NCI-H82 treated with DMSO at 0.1 percent for 48 hours (cell line): Measurements from ENCODE around the gene MCTP2.

Source experiments
- DNase-seq: peaks from one replicate; lab custom pipeline; 2025; ENCODE audit not compliant: unreplicated experiment; lab: John Stamatoyannopoulos, UW

Gene MCTP2

DNA sequence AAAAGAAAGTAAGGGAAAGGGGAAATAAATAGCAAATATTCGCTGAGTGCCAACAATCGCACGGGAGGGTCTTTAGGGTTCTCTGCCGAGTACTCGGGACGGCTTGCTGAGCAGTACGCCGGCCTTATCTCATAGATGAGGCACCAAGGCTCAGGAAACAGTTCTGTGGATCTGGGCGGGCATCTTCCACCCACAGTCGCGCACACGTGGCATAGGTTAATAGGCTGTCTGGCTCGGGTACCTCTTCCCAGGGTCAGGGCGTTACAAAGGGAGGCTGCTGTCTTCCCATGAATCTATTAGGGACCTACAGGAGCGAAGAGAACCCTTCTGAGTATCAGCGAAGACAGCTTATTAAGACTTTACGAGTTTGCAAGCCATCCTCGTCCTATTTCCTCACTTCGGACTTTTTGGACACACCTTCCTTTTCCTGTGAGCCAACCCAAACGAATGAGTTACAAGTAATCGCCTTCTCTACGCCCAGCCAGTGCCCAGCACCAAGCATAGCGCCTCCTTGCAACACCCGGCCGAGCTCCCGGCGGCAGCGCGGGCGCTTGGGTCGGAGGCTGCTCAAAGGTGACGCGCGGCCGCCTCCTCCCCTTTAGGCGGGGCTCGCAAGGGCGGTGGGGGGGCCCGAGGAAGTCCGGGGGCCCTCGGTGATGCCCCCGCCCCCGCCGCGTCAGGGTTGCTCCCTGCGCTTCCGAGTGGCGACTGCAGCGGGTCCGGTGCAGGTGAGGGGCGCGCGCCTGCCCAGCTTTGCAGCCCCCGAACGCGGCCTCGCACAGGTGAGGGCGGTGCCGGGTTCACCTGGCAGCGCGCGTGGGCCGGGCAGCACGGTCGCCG is at the start of gene MCTP2:
Gene MCTP2 (plus strand): TSS at position 679 of the 840 bp plus-strand sequence. CDS start 66,705 bp downstream, outside the sequence.
- DNase-seq: no peak

DNA sequence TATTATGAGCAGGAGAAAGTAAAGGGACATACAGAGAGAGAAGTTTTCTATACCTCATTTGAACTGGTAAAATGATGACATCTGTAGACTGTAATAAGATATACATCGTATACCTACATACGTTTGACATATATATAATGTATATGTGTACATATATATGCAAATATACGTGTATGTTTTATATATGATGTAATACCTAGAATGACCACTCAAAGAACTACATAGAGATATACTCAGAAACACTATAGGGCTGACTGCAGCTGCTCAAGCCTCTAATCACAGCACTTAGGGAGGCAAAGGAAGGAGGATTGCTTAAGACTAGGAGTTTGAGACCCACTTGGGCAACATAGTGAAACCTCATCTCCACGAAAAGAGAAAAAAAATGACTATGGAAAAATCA is 48.5 kb upstream of the MCTP2 start:
- no peak for DNase-seq

DNA sequence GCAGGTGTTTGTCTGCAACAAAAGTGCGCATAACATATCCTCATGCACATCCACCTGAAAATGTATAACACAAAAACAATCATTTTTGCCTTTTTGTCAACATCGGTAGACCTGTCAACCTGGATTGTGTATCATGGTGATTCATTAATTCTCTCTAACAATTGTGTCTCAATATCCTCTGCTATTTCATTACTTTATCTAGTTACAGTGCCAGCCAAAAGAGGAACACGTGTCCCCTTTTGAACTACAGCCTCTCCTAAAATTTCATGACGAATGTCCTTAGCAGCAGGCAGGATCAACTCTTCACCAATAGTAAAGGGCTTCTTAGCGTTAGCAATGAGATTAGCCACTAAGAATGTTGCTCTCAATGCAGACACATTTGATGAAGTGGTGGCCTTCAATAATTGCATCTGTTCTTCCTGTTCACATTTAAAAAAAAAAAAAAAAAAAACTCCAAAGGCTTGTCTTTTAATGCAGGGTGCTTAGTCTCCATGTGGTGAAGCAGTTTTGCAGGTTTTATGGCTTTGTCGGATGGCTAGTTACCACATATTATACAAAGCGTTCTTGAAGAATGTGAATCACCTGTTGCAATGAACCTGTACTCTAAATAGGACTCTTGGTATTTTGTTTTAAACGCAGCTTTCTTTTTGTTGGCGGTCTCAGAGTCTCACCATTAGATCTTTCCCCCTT is 45.7 kb upstream of the MCTP2 start:
- DNase-seq: no peak

DNA sequence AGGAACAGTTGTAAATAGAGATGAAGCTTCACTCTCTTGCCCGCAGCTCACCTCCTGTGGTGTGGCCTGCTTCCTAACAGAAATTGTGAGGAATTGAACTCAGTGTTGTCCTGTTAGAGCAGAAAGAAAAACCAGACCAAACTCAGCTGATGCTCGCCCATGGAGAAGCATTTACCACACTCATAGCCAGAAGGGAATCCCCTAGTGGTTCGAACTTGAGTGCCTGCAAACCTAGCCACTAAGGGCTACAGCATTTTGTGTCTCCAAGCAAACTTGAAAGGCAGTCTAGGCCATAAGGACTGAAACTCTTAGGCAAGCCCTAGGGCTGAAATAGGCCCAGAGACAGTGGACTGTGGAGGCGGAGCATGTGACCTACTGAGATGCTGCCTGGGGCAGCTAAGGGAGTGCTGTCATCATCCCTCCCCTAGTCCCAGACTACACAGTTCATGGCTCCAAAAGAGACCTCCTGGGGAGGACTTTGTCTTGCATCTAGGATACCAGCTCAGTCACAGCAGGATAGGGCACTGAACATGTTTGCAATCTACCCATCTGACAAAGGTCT is 44.5 kb upstream of the MCTP2 start:
- no peak for DNase-seq

DNA sequence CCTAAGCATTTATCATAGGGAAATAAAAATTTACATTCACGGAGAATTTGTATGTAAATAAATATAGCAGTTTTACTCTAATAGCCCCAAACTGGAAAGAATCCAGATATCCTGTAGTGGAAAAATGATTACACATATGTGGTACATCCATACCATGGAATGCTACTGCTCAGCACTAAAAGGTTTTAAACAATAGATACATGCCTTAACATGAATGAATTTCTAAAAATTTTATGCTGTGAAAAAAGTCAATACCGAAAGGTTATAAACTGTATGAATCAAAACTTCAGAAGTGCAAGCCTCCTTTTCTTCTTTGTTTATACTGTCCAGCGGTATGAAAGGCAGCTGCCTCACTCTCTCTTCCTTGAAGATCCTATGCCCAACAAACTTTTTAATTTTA is 37.5 kb upstream of the MCTP2 start:
- DNase-seq: no peak

DNA sequence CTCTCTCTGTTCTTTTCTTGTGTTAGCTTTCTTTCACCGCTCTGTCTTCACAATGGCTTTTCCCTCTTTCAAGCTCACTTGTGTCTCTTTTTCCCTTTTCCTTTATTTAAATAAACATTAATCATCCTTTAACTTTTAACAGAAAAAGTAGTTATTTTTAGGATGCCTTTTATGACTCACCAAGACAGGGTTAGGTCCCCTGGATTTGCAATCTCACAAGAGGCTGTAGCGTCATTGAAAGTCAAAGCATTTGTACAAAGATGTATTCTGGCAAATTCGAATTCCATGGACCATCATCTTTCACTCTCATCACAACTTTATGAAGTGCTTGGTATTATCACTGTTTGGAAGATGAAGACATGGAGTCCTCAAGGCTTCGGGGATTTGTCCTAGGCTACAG is 34.8 kb upstream of the MCTP2 start:
- no peak for DNase-seq

DNA sequence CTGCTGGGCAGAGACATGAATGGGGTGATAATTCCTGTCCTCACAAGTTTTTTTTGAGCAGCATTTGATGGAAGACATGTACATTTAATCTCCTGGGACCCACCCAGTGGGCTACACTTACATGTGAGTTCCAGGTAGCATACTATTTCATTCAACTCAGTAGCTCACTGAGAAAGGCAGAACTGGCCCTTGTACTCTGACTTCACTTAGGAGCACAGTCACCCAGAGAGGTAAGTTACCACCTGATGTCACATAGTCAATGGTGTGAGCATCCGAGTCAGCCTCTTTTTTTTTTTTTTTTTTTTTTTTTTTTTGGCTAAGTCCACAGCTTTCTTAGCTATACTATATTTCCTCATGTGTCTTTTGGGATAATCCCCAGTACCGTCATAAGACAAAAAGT is 32.7 kb upstream of the MCTP2 start:
- no peak for DNase-seq

- DNase-seq: no peak
These were observed 31.6 kb upstream of the MCTP2 start for GRCh38 chr15:94199725-94200124.

GRCh38 chr15:94203306-94203705 is 28.1 kb upstream of the MCTP2 start:
- DNase-seq: no peak

DNA sequence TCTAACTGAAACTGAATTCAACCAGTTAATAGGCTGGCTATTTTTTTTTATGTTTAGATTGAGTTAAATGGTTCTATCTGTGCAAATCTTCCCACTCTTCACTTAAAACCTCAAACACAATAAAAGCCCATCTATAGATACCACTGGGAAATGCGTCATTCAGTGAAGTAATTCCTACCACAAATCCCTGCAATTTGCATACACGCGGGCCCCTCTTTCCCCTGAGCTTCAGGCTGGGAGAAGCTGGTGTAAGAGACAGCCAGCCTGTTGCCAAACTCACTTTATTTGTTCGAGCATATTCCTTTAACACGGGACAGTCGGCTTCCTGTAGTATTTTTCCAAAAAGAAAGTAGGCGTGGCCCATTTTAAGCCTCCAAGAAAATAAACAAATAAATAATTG is 26.0 kb upstream of the MCTP2 start:
- DNase-seq: no peak

DNA sequence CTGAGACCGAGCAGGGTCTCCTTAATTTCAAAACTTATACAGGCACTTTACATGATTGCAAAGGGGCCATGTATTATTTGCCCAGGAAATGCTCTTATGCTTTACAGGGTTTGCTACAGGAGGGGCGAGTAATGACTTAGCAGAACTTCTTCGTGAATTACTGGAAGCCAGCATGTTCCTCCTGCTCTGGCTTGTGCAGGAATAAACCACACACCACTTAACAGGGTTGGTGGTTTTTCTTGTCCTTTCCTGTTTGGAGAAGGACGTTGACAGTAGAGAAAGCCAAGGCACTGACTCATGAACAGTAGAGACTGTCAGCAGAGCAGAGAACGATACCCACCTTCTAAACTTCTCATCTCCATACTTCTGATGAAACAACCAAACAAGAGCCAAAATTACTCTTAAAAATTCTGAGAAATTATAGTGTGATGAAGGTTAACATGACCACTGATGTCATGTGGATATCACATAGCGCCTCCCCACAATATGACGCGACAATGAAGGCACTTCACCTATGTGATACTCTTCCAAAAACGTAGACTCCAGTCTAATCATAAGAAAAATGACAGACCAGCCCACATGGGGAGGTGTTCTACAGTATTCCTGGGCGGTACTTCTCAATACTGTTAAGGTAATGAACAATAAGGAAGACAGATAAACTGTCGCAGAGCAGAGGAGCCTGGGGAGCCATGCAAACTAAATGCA is 24.7 kb upstream of the MCTP2 start:
- no peak for DNase-seq

GRCh38 chr15:94212291-94212690 is 19.1 kb upstream of the MCTP2 start:
- DNase-seq: no peak

DNA sequence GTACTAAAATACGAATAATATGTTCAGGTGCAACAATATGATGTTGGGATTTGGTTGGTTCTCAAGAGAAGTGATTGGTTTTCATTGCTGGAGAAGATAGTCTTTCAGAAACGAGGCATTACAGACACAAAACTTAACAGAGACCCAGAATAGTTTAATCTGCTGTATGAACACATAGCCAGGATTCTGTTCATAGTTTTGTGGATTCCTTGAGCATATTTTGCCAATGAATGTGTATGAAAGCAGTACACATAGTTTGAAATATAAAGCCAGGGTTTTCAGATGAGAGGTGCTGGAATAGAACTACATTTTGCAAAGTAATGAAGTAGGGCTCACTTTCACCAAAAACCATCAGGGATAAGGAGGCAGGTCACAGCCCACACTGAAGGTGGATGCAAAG is 5.7 kb upstream of the MCTP2 start:
- no peak for DNase-seq

DNA sequence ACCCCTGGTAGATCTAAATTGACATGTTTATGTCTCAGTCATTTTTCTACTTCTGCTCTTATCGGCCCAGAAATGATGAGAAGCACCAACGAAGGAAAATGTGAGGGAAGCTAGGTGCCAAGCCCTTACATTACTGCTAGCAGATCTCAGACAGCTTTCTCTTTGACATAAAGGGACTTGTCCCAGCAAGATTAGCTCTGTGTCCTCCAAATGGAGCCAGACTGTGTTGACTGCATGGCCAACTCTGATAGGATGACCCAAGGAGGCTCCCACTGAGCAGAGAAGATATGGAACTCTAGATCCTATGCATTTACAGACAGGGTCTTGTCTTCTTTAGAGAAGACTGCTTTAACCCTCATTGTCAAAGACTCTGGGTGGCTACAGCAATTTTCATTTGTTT is 2.8 kb upstream of the MCTP2 start:
- DNase-seq: no peak

DNA sequence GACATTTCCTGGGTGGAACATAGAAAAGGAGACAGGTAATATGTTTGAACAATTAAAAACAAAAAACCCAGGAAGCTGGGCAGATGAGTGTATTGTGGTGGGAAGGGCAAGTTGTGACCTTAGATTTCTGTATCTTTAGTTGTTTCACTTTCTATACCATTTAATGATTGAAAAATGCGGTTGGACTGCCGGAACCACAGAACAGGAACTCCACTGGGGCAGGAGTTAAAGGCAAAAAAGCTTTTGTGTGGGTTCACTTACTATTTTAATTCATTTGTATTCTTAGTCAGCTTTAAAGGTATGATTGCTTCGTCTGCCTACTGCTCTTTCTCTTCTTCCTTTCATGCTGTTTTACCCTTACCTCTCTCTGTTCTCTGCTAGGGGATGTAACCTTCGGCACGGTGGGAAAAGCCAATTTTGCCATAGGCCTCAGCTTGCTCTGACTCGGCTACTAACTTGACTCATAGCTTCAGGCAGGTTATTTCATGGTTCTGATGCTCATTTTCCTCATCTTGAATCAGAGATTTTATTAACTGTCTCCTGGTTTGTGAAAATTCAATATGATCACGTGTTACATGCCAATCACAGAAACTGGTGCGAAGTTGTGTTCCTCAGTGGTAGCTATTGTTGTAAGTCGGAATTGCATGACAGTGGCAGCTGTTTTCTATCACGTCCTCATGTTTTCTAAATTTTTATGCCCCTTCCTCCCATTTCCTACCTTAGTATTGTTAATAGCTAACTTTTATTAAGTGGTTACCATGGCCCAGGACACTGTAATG is 1.6 kb upstream of the MCTP2 start:
- DNase-seq: no peak

DNA sequence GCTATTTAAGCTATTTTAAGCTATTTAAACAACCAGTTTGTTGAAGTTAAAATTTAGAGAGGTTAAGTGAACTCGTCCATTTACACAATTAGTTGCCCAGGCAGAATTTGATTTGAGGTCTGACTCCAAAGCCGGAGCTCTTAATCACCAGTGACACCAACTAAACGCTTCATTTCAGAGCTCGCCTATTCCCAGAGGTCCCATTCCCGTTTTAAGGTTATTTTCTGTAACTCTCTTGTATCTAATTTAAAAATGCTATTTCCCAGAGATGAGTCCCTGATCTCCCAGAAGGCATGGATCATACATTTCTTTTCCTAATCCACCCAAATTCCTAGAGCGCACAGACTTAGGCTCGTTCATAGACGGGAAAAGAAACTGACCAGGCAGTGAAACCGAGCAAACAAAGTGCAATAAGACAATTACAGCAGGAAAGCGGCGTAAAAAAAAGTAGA is 904 bp upstream of the MCTP2 start:
- DNase-seq: no peak

GRCh38 chr15:94231723-94232468 is 535 bp downstream of the MCTP2 start:
- DNase-seq: no peak

GRCh38 chr15:94233441-94233840 is 2.1 kb downstream of the MCTP2 start:
- no peak for DNase-seq

DNA sequence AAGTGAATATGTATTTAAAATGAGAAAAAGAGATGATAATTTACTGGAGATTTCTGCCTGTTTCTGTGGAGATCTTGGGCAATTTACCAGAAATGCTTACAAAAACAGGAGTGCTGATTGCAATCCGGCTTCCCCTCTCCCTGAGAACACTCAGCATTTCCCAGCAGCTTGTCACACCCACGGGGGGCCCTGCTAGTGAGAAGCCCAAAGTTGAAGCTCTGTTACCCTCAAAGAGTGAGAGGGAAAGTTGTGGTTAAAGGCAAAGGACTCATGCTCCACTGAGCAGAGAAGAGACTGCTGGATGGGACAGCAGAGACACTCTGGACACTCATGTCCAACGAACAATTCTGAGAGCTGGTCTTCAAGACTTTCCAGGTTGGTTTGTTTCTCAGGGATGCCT is 2.9 kb downstream of the MCTP2 start:
- no peak for DNase-seq

GRCh38 chr15:94235041-94235440 is 3.7 kb downstream of the MCTP2 start:
- DNase-seq: no peak
